Measurements from ENCODE around the gene PHTF2.

- no peak for TF ChIP-seq EZH2 (IDR thresholded peaks at IDR 0.05; ENCODE audit: borderline replicate concordance, low read depth, low read length, severe bottlenecking)
- TF ChIP-seq, protein P1, sequence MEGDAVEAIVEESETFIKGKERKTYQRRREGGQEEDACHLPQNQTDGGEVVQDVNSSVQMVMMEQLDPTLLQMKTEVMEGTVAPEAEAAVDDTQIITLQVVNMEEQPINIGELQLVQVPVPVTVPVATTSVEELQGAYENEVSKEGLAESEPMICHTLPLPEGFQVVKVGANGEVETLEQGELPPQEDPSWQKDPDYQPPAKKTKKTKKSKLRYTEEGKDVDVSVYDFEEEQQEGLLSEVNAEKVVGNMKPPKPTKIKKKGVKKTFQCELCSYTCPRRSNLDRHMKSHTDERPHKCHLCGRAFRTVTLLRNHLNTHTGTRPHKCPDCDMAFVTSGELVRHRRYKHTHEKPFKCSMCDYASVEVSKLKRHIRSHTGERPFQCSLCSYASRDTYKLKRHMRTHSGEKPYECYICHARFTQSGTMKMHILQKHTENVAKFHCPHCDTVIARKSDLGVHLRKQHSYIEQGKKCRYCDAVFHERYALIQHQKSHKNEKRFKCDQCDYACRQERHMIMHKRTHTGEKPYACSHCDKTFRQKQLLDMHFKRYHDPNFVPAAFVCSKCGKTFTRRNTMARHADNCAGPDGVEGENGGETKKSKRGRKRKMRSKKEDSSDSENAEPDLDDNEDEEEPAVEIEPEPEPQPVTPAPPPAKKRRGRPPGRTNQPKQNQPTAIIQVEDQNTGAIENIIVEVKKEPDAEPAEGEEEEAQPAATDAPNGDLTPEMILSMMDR (IDR thresholded peaks at IDR 0.05; ENCODE audit: borderline replicate concordance, extremely low read depth, low read length, poor library complexity, severe bottlenecking) = no peak
Observed at GRCh38 chr7:77867537-77867865, 68.9 kb downstream of the PHTF2 start.

Data from DND-41 (cell line).